BE2C (cell line): ENCODE measurements around the gene NDST1.
A peak's percentile ranks its signal among the peaks of the same experiment; 100 is the strongest.

Experiments
- DNase-seq: peaks from one replicate; pipeline ENCODE4 v3.0.0-alpha.2; 2020
- H3K27me3 ChIP-seq: fragments of 250-450 bp; sonication (Bioruptor Pico); 2 replicates; pipeline ENCODE4 v1.5.1; 2020; ENCODE audit warnings: mild to moderate bottlenecking
- H3K36me3 ChIP-seq: fragments of 250-450 bp; sonication (Bioruptor Pico); 2 replicates; pipeline ENCODE4 v1.5.1; 2020; ENCODE audit warnings: mild to moderate bottlenecking
- H3K4me1 ChIP-seq: fragments of 250-450 bp; sonication (Bioruptor Pico); 2 replicates; pipeline ENCODE4 v1.5.1; 2020
- H3K4me3 ChIP-seq: 2 replicates; pipeline ENCODE4 v1.5.1; 2011; ENCODE audit warnings: low read depth, low read length
- H3K9me3 ChIP-seq: fragments of 250-450 bp; sonication (Bioruptor Pico); 2 replicates; pipeline ENCODE4 v1.5.1; 2020
- CTCF ChIP-seq: IDR thresholded peaks from 2 replicates; pipeline ENCODE4 v1.5.1; 2012; ENCODE audit warnings: mild to moderate bottlenecking, low read depth, low read length

NDST1 gene

GRCh38 chr5:150596826-150597225 lies 88.9 kb downstream of the NDST1 start:
- DNase-seq: no peak
- Histone ChIP-seq H3K4me3 (no peak overlapping the region), H3K27me3 (no peaks in the 10 kb centered on the region), H3K4me1 (peaks cover 53% of the 10 kb centered on the region), H3K36me3 (no peaks in the 10 kb centered on the region), H3K9me3 (no peaks in the 10 kb centered on the region)
- TF ChIP-seq CTCF: no peak

GRCh38 chr5:150598006-150598405 lies 90.1 kb downstream of the NDST1 start:
- no peak for TF ChIP-seq CTCF
- no peaks in the 10 kb centered on the region for H3K9me3 ChIP-seq

GRCh38 chr5:150598821-150599273 lies 90.9 kb downstream of the NDST1 start:
- Histone ChIP-seq H3K27me3 (no peaks in the 10 kb centered on the region), H3K4me3 (no peak overlapping the region), H3K9me3 (no peaks in the 10 kb centered on the region), H3K4me1 (peaks cover 58% of the 10 kb centered on the region), H3K36me3 (no peaks in the 10 kb centered on the region)
- TF ChIP-seq CTCF: no peak
- DNase-seq: no peak

More at GRCh38 chr5:150598006-150598405, 90.1 kb downstream of the NDST1 start:
- H3K4me3 ChIP-seq: no peak overlapping the region
- H3K4me1 ChIP-seq: peaks cover 58% of the 10 kb centered on the region
- no peaks in the 10 kb centered on the region for H3K27me3 ChIP-seq
- H3K36me3 ChIP-seq: no peaks in the 10 kb centered on the region
- DNase-seq: no peak

GRCh38 chr5:150599281-150599680 lies 91.3 kb downstream of the NDST1 start:
- H3K9me3 ChIP-seq: no peaks in the 10 kb centered on the region
- H3K27me3 ChIP-seq: no peaks in the 10 kb centered on the region
- no peak overlapping the region for H3K4me3 ChIP-seq
- no peak for DNase-seq
- no peaks in the 10 kb centered on the region for H3K36me3 ChIP-seq
- TF ChIP-seq CTCF: no peak
- H3K4me1 ChIP-seq: peaks cover 58% of the 10 kb centered on the region

GRCh38 chr5:150599917-150600511 lies 92.1 kb downstream of the NDST1 start:
- no peaks in the 10 kb centered on the region for H3K27me3 ChIP-seq
- H3K36me3 ChIP-seq: no peaks in the 10 kb centered on the region
- no peak for TF ChIP-seq CTCF
- H3K4me1 ChIP-seq: peaks cover 57% of the 10 kb centered on the region
- DNase-seq: peak; percentile 94
- no peaks in the 10 kb centered on the region for H3K9me3 ChIP-seq
- peak overlapping the region; percentile 4; the same call in 1 of the 2 replicates for H3K4me3 ChIP-seq

- Histone ChIP-seq H3K4me3 (peak overlapping the region; percentile 19), H3K4me1 (peaks cover 51% of the 10 kb centered on the region), H3K36me3 (no peaks in the 10 kb centered on the region), H3K27me3 (no peaks in the 10 kb centered on the region), H3K9me3 (no peaks in the 10 kb centered on the region)
- no peak for TF ChIP-seq CTCF
- DNase-seq: peak; percentile 77
These were observed 92.9 kb downstream of the NDST1 start for GRCh38 chr5:150600616-150601490.
